GM04504 (cell line): ENCODE data around the gene LRRC47.

ENCODE experiments used
- DNase-seq: peaks from one replicate; pipeline ENCODE4 v3.0.0-alpha.2; 2012; ENCODE audit warnings: low read depth

LRRC47 gene

DNA sequence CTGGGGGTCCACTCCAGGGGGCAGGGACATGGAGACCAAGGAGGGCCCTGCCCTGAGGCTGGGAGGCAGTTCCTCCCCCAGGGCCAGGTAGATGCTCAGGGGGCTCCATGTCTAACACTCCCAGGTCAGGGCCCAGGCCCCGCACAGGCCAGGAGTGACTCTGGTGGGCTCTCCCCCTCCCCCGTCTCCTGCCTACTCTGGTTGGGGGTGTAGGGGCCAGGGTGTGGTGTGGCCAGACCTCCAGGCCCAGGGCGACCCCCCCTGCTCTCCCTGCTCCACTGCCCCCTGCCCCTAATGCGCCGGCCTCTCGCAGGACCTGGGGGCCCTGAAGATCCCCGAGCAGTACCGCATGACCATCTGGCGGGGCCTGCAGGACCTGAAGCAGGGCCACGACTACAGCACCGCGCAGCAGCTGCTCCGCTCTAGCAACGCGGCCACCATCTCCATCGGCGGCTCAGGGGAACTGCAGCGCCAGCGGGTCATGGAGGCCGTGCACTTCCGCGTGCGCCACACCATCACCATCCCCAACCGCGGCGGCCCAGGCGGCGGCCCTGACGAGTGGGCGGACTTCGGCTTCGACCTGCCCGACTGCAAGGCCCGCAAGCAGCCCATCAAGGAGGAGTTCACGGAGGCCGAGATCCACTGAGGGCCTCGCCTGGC lies 63.7 kb downstream of the LRRC47 start:
- no peak for DNase-seq

DNA sequence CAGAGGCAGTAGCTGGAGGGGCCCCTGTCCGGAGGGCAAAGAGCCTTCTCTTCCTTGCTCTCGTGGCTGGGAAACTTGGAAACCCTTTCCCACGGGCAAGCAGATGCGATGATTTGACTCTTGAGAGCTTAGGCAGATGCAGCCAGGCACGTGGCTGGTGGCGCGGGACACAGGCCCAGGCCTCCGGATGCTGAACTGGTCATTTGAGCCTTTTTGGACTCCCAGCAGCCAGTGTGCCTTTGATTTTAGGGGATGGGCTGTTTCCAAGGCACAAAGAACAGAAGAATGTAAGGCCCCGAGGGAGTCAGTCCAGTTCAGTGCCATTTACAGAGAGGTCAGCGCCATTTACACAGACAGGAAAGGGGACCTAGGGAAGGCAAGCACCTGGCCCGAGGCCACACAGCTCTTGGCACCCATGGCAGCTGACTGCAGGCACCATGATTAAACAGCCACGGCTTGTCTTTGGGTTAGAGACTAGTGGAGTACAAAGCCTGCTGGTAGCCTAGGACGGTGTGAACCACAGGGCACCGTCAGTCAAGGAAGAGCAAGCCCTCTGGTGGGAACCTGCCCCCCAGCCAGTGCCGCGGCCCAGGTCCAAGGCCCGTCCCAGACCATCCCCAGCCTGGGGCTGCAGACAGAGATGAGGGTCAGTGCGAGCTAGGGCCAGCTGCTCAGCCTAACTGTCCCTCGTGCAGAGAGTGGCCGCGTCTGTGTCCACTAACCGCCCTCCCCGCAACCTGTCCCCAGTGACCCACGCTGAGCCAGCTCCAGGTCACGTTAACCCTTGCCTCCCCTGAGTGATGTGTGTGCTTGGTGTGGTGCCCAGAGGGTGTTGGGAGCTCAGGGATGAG lies 64.5 kb downstream of the LRRC47 start:
- DNase-seq = no peak

DNA sequence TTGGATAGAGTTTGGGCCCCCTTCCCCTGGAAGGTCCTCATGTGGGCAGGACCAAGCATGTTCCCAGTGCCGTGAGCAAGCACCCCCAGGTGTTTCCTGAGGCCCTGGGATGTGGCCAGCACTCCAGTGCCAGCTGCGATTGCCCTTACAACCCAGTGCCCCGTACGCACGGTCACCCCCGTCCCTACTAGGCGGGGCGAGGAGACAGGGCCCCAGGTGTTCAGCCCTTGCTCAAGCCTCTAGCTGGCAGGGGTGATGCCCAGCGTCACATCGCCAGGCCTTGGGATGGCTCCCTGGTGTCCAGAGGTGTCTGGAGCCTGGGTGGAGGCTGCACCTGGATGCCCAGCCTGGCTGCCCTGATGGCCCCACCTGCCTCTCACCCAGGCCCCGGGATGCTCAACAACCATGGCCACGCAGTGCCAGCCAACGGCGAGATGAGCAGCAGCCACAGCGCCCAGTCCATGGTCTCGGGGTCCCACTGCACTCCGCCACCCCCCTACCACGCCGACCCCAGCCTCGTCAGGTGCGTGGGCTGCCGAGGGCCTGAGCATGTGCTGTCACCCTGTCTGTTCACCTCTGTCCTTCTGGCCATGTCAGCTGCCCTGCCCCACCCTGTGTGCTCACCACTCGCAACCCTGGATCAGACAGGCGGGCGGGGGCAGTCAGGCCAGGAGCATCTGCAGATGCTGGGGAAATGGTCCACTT lies 65.6 kb downstream of the LRRC47 start:
- DNase-seq = no peak

DNA sequence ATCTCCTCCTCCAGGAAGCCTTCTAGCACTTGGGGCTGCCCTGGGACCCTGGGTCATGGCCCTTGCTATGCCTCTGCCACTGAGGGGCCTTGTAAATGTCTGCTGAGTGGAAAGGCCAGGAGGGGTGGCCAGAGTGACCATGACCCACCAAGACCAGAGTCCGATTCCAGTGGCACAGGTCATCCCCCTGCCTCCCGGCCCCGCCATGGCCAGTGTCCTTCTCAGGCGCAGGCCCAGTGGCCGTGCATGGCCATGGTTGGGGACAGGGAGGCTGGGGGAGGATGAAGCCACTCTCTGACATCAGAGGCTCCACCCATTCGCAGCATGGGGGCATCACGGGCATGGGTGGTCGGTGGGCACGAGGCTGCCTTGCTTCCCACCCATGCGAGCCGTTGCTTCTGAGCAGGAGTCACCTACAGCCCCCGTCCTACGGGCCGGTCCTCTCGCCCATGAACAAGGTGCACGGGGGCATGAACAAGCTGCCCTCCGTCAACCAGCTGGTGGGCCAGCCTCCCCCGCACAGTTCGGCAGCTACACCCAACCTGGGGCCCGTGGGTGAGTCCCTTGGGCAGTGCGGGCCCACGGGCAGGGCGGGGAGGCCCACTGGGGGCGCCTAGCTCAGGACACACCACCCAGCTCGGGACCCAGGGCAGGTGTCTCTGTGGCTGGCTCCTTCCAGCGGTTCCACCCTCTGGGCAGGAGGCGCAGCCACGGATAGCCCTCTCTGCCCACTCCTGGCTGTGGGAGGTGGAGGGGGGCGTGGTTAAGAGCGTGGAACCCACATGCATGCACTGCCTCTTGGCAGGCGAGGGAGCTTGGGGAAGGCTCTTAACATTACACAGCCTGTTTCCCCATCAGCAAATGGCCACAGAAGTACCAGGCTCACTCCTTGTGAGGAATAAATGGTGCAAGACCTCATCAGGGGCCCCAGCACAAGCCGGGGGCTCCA lies 66.4 kb downstream of the LRRC47 start:
- DNase-seq = no peak
